GM19035 (cell line): ENCODE data around the gene RETN.

ENCODE experiments used
- ATAC-seq: cut with Tn5 transposase; IDR thresholded peaks from one replicate; pipeline ENCODE4 v1.9.1; 2021; ENCODE audit not compliant: unreplicated experiment

Gene RETN

GRCh38 chr19:7668842-7669241 lies at the start of gene RETN:
TSS of gene RETN (plus strand) at chr19:7669049. CDS start at chr19:7669327, 278 bp downstream.
- ATAC-seq = no peak

- no peak for ATAC-seq
Observed at GRCh38 chr19:7619671-7620441, 49.0 kb upstream of the RETN start.

GRCh38 chr19:7620442-7621412 lies 48.1 kb upstream of the RETN start:
- ATAC-seq = no peak

- no peak for ATAC-seq
Observed at GRCh38 chr19:7622933-7623685, 45.7 kb upstream of the RETN start.

GRCh38 chr19:7623725-7624603 lies 44.9 kb upstream of the RETN start:
- ATAC-seq = no peak

- no peak for ATAC-seq
Observed at GRCh38 chr19:7624810-7625209, 44.0 kb upstream of the RETN start.

- ATAC-seq = no peak
Observed at GRCh38 chr19:7625763-7626372, 43.0 kb upstream of the RETN start.

GRCh38 chr19:7627166-7627565 lies 41.7 kb upstream of the RETN start:
- no peak for ATAC-seq

GRCh38 chr19:7628589-7629311 lies 40.1 kb upstream of the RETN start:
- no peak for ATAC-seq

GRCh38 chr19:7629347-7630054 lies 39.3 kb upstream of the RETN start, which contains the start of the genes PET100 and XAB2:
TSS of gene PET100 (plus strand) at chr19:7629793. CDS start at chr19:7629834, 41 bp downstream.
TSS of gene XAB2 (minus strand) at chr19:7629545. CDS start at chr19:7629527, 18 bp downstream.
- peak; percentile 91 for ATAC-seq

GRCh38 chr19:7631577-7631976 lies 37.3 kb upstream of the RETN start:
- ATAC-seq = no peak

- no peak for ATAC-seq
Observed at GRCh38 chr19:7632340-7633203, 36.3 kb upstream of the RETN start.

GRCh38 chr19:7633698-7634097 lies 35.2 kb upstream of the RETN start, which contains the start of gene PCP2:
TSS of gene PCP2 (minus strand) at chr19:7633719. CDS start at chr19:7633457, 262 bp downstream.
- ATAC-seq = no peak

- ATAC-seq = no peak
Observed at GRCh38 chr19:7635670-7636069, 33.2 kb upstream of the RETN start.

GRCh38 chr19:7636317-7636690 lies 32.5 kb upstream of the RETN start:
- no peak for ATAC-seq

- peak; percentile 72 for ATAC-seq
Observed at GRCh38 chr19:7636691-7637373, 32.0 kb upstream of the RETN start, which contains the start of gene STXBP2. TSS of gene STXBP2 (plus strand) at chr19:7637110. CDS start at chr19:7637150, 40 bp downstream.
